H1 (cell line): ENCODE measurements around the gene P2RX5. TPM values are rescaled to one million over a fixed set of nuclear protein-coding genes. Genes with fewer than 3 reads are reported as not detected.

Source experiments
- CTCF ChIA-PET: fragments of 300-600 bp; sonication (Branson Sonifier 250); formaldehyde crosslinking; loops from one replicate; lab custom pipeline; 2021; ENCODE audit not compliant: partially characterized antibody; lab: Charles Lee
- POLR2A ChIA-PET: fragments of 300-600 bp; sonication (Branson Sonifier 250); formaldehyde crosslinking; loops from one replicate; lab custom pipeline; 2021; ENCODE audit warnings: inconsistent platforms; ENCODE audit not compliant: partially characterized antibody; lab: Charles Lee
- DNase-seq, 2 experiments: peaks; one replicate each; pipeline versions ENCODE4 v3.0.0 to v3.0.0-alpha.2; 2010 to 2022; ENCODE audit warnings: low spot score in 2 of 2, low read depth in 1 of 2, mixed read lengths in 1 of 2
- FAIRE-seq: peaks from 2 replicates; lab custom pipeline; 2011; peaks lifted over from hg19 to GRCh38; lab: Jason Lieb, UNC
- H2AFZ ChIP-seq: 2 replicates; pipeline ENCODE4 v1.8.1; 2012; ENCODE audit warnings: low read length, inconsistent platforms
- H2AK5ac ChIP-seq: 2 replicates; pipeline ENCODE4 v1.6.1; 2013; ENCODE audit warnings: low read depth, low read length
- H2BK120ac ChIP-seq: replicated peaks from 2 replicates; pipeline ENCODE3; 2013; ENCODE audit warnings: low read depth, low read length, inconsistent platforms
- H2BK12ac ChIP-seq: 2 replicates; pipeline ENCODE4 v1.6.1; 2013; ENCODE audit warnings: low read depth, low read length
- H2BK15ac ChIP-seq: 2 replicates; pipeline ENCODE4 v1.6.1; 2013; ENCODE audit warnings: low read length
- H2BK20ac ChIP-seq: 2 replicates; pipeline ENCODE4 v1.6.1; 2013; ENCODE audit warnings: low read length
- H2BK5ac ChIP-seq: 2 replicates; pipeline ENCODE4 v1.6.1; 2013; ENCODE audit warnings: low read depth, low read length
- H3K14ac ChIP-seq: 2 replicates; pipeline ENCODE4 v1.6.1; 2013; ENCODE audit warnings: inconsistent platforms; ENCODE audit not compliant: insufficient read length
- H3K18ac ChIP-seq: 2 replicates; pipeline ENCODE4 v1.6.1; 2013; ENCODE audit warnings: low read length; ENCODE audit errors: extremely low read depth
- H3K23ac ChIP-seq: 2 replicates; pipeline ENCODE4 v1.6.1; 2013; ENCODE audit warnings: inconsistent platforms; ENCODE audit not compliant: insufficient read length
- H3K23me2 ChIP-seq: 2 replicates; pipeline ENCODE4 v1.6.1; 2013; ENCODE audit warnings: low read depth, low read length
- H3K27ac ChIP-seq: 2 replicates; pipeline ENCODE4 v1.6.1; 2011; ENCODE audit warnings: low read depth, low read length, inconsistent platforms
- H3K27me3 ChIP-seq, 4 experiments: replicated peaks in 1 of 4; 1 replicate in 1 of 4; 2 replicates in 3 of 4; pipeline versions ENCODE4 v1.6.1 to v1.8.1; 2011 to 2013; ENCODE audit warnings: low read length in 3 of 4, mild to moderate bottlenecking in 3 of 4, inconsistent platforms in 2 of 4, mixed read lengths in 2 of 4, moderate library complexity in 1 of 4; ENCODE audit not compliant: control insufficient read depth in 3 of 4, insufficient read depth in 3 of 4; ENCODE audit errors: extremely low read depth in 1 of 4
- H3K36me3 ChIP-seq, 4 experiments: 2 replicates each; pipeline versions ENCODE4 v1.6.1 to v1.8.1; 2011 to 2013; ENCODE audit warnings: mild to moderate bottlenecking in 4 of 4, low read length in 3 of 4, moderate library complexity in 2 of 4, control low read depth in 1 of 4, inconsistent platforms in 1 of 4; ENCODE audit not compliant: insufficient read depth in 4 of 4, control insufficient read depth in 2 of 4
- H3K4ac ChIP-seq: replicated peaks from 2 replicates; pipeline ENCODE3; 2013; ENCODE audit warnings: low read length, low read depth, mixed read lengths, inconsistent platforms; ENCODE audit not compliant: insufficient read length
- H3K4me1 ChIP-seq, 4 experiments: replicated peaks in 1 of 4; 1 replicate in 1 of 4; 2 replicates in 3 of 4; pipeline versions ENCODE4 v1.6.1 to v1.8.1; 2011 to 2013; ENCODE audit warnings: low read length in 3 of 4, inconsistent platforms in 2 of 4, mixed read lengths in 1 of 4; ENCODE audit not compliant: insufficient read depth in 4 of 4, control insufficient read depth in 3 of 4
- H3K4me2 ChIP-seq, 2 experiments: 2 replicates each; pipeline versions ENCODE4 v1.6.1 to v1.8.1; 2011 to 2013; ENCODE audit warnings: low read depth in 2 of 2, low read length in 2 of 2, control low read depth in 1 of 2, inconsistent platforms in 1 of 2, mild to moderate bottlenecking in 1 of 2; ENCODE audit not compliant: insufficient read depth in 1 of 2
- H3K4me3 ChIP-seq, 4 experiments: fragments of 200-600, 300-600 bp in 1 of 4; sonication (generic), shearing (Covaris generic), sonication (Bioruptor Twin) in 1 of 4; 2 replicates each; pipeline versions ENCODE4 v1.5.1 to v1.8.1; 2011 to 2016; ENCODE audit warnings: low read length in 4 of 4, low read depth in 3 of 4, control low read depth in 2 of 4, inconsistent platforms in 2 of 4, mild to moderate bottlenecking in 2 of 4, mixed read lengths in 1 of 4, moderate library complexity in 1 of 4; ENCODE audit not compliant: insufficient read depth in 2 of 4; ENCODE audit errors: extremely low read depth in 1 of 4
- H3K56ac ChIP-seq: replicated peaks from 2 replicates; pipeline ENCODE3; 2013; ENCODE audit warnings: low read depth, mild to moderate bottlenecking, mixed read lengths, low read length, inconsistent platforms; ENCODE audit not compliant: insufficient read length
- H3K79me1 ChIP-seq: 2 replicates; pipeline ENCODE4 v1.6.1; 2013; ENCODE audit warnings: low read depth, low read length, control low read depth
- H3K79me2 ChIP-seq, 2 experiments: 2 replicates each; pipeline versions ENCODE4 v1.6.1 to v1.8.1; 2012 to 2013; ENCODE audit warnings: low read length in 2 of 2, mild to moderate bottlenecking in 2 of 2, inconsistent platforms in 1 of 2; ENCODE audit not compliant: insufficient read depth in 2 of 2, control insufficient read depth in 1 of 2
- H3K9ac ChIP-seq, 4 experiments: replicated peaks in 1 of 4; 1 replicate in 1 of 4; 2 replicates in 3 of 4; pipeline versions ENCODE4 v1.6.1 to v1.8.1; 2011 to 2013; ENCODE audit warnings: low read depth in 3 of 4, low read length in 3 of 4, control low read depth in 2 of 4, mild to moderate bottlenecking in 2 of 4, moderate library complexity in 2 of 4, inconsistent platforms in 1 of 4; ENCODE audit errors: extremely low read depth in 1 of 4
- H3K9me3 ChIP-seq, 2 experiments: 2 replicates each; pipeline versions ENCODE4 v1.6.1 to v1.8.1; 2012 to 2013; ENCODE audit warnings: mild to moderate bottlenecking in 2 of 2, moderate library complexity in 2 of 2, control low read depth in 1 of 2, inconsistent platforms in 1 of 2, low read depth in 1 of 2, low read length in 1 of 2, mixed read lengths in 1 of 2; ENCODE audit not compliant: insufficient read depth in 2 of 2
- H4K20me1 ChIP-seq, 2 experiments: replicated peaks in 1 of 2; 2 replicates each; pipeline versions ENCODE3 to v1.8.1; 2011 to 2013; ENCODE audit warnings: inconsistent platforms in 2 of 2, low read length in 2 of 2, mild to moderate bottlenecking in 1 of 2; ENCODE audit not compliant: insufficient read depth in 2 of 2, control insufficient read depth in 1 of 2
- H4K5ac ChIP-seq: 2 replicates; pipeline ENCODE4 v1.6.1; 2013; ENCODE audit warnings: low read length, low read depth, mixed read lengths, inconsistent platforms; ENCODE audit not compliant: insufficient read length
- H4K8ac ChIP-seq: 2 replicates; pipeline ENCODE4 v1.8.0; 2013; ENCODE audit warnings: mild to moderate bottlenecking, moderate library complexity, low read length, inconsistent platforms; ENCODE audit not compliant: insufficient read depth; ENCODE audit errors: extremely low read depth
- H4K91ac ChIP-seq: replicated peaks from 2 replicates; pipeline ENCODE3; 2013; ENCODE audit warnings: low read length, mixed read lengths, inconsistent platforms; ENCODE audit not compliant: insufficient read length
- CHD2 ChIP-seq: IDR thresholded peaks from 2 replicates; pipeline ENCODE4 v1.6.1; 2012; ENCODE audit warnings: low read length, improper control_type of control experiment
- KDM5A ChIP-seq: fragments of 200-600 bp; IDR thresholded peaks from 2 replicates; pipeline ENCODE4 v1.7.1; 2012; ENCODE audit warnings: mild to moderate bottlenecking, low read length, inconsistent platforms, mixed read lengths
- RBBP5 ChIP-seq: IDR thresholded peaks from 2 replicates; pipeline ENCODE4 v1.7.1; 2012; ENCODE audit warnings: low read depth, mild to moderate bottlenecking, inconsistent platforms, low read length, moderate library complexity, borderline replicate concordance
- SIRT6 ChIP-seq: IDR thresholded peaks from one replicate; pipeline ENCODE4 v1.7.1; 2012; ENCODE audit warnings: low read length, inconsistent platforms
- WGBS, 2 experiments: shearing (Covaris generic) in 1 of 2; methylation state at CpG; one replicate each; pipeline versions ENCODE4 v1.1.6 to v1.1.7; 2013 to 2015; ENCODE audit warnings: low lambda C conversion rate in 2 of 2, mixed read lengths in 2 of 2, inconsistent platforms in 1 of 2, low coverage in 1 of 2, missing lambda C conversion rate in 1 of 2; ENCODE audit not compliant: insufficient replicate concordance in 2 of 2, insufficient coverage in 1 of 2, insufficient read length in 1 of 2; ENCODE audit errors: extremely low coverage in 1 of 2, missing lambda C conversion rate in 1 of 2; 5-methylcytosine and 5-hydroxymethylcytosine counted together
- long read RNA-seq, 2 experiments: library from RNA in 1 of 2; library from capped mRNA in 1 of 2; stranded (forward); transcript quantifications; one replicate each; pipeline ENCODE4 v2.0.0, GENCODE V29; 2021; ENCODE audit warnings: inconsistent platforms in 1 of 2
- polyA minus RNA-seq, 3 experiments: library from RNA; depleted of rRNA, polyadenylated mRNA; stranded (reverse); fragments of >200 nt; gene quantifications; 1 replicate in 2 of 3; 2 replicates in 1 of 3; pipeline ENCODE4 v1.2.3, GENCODE V29; 2011
- polyA plus RNA-seq, 7 experiments: library from polyadenylated mRNA; depleted of rRNA in 3 of 7; stranded (reverse) in 5 of 7; unstranded in 2 of 7; fragments of >200 nt in 5 of 7; fragments of 200-250 nt in 2 of 7; gene quantifications; 1 replicate in 5 of 7; 2 replicates in 1 of 7; 4 replicates in 1 of 7; pipeline versions ENCODE4 v1.2.1 to v1.2.3, GENCODE V29; 2011 to 2013; ENCODE audit warnings: missing spikeins in 2 of 7, mixed read lengths in 2 of 7
- total RNA-seq: library from RNA; stranded (reverse); fragmentation: NEBNext Ultra II Directional; extraction: Animal tissue kit (Norgen Biotek cat#: 25700); gene quantifications from 2 replicates; pipeline ENCODE4 v1.2.1, GENCODE V29; 2021
- TF ChIP-seq, protein P1 (sequence below): IDR thresholded peaks from 2 replicates; pipeline ENCODE4 v1.6.1; 2012; ENCODE audit warnings: inconsistent platforms

The P2RX5 gene, protein sequence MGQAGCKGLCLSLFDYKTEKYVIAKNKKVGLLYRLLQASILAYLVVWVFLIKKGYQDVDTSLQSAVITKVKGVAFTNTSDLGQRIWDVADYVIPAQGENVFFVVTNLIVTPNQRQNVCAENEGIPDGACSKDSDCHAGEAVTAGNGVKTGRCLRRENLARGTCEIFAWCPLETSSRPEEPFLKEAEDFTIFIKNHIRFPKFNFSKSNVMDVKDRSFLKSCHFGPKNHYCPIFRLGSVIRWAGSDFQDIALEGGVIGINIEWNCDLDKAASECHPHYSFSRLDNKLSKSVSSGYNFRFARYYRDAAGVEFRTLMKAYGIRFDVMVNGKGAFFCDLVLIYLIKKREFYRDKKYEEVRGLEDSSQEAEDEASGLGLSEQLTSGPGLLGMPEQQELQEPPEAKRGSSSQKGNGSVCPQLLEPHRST
- 15.5 and 15.6 TPM in 2 replicates for total RNA-seq
- polyA plus RNA-seq (2011; rRNA removed), result 12.0 and 14.2 TPM in 2 replicates
- 11.7 TPM for polyA plus RNA-seq (2011; cell fraction: cytosol; rRNA removed)
- 16.5 TPM for polyA plus RNA-seq (2011; cell fraction: nucleus; rRNA removed)
- 12.6 to 18.3 TPM (median 15.5 TPM) in 4 replicates for polyA plus RNA-seq (2012, experiment 1 of 2)
- polyA plus RNA-seq (2012, experiment 2 of 2), result 17.0 TPM
- 9.6 TPM for polyA plus RNA-seq (2013, experiment 1 of 2)
- 10.6 TPM for polyA plus RNA-seq (2013, experiment 2 of 2)
- 11.4 and 14.2 TPM in 2 replicates for polyA minus RNA-seq (2011; rRNA and poly(A)+ RNA removed)
- polyA minus RNA-seq (2011; cell fraction: cytosol; rRNA and poly(A)+ RNA removed), result 6.0 TPM
- 6.3 TPM for polyA minus RNA-seq (2011; cell fraction: nucleus; rRNA and poly(A)+ RNA removed)
- long read RNA-seq, experiment 1, partial matches to known transcripts, result 3 of 14 reads
- long read RNA-seq, experiment 1, other reads (novel, unspliced or antisense), result 8 of 14 reads
- long read RNA-seq, experiment 2, partial matches to known transcripts, result 0 of 2 reads
- long read RNA-seq, experiment 2, other reads (novel, unspliced or antisense), result 1 of 2 reads

GRCh38 chr17:3695723-3696411, at the start of gene P2RX5:
P2RX5 (minus strand) TSS chr17:3696155; CDS start chr17:3696005, 150 bp downstream.
- Histone ChIP-seq H3K27me3 (peaks cover 0 to 22% (median 13%) of the 10 kb centered on the region in 4 experiments; a peak in 6 of 7 replicates), H4K5ac (no peak within 1 kb of the TSS), H4K8ac (no peak within 1 kb of the TSS; the same call in 1 of the 2 replicates), H2BK5ac (no peak within 1 kb of the TSS), H3K4me2 (peak within 1 kb of the TSS; percentile 86 to 96), H3K9me3 (no peaks in the 10 kb centered on the region), H3K27ac (no peak within 1 kb of the TSS), H3K79me1 (no peaks in the 10 kb centered on the region), H4K91ac (peak within 1 kb of the TSS; percentile 89), H3K9ac (0 out of 7 replicates have a peak within 1 kb of the TSS, but pooled peaks of 1 of the 4 experiments have one; percentile 28), H2BK15ac (0 out of 2 replicates have a peak within 1 kb of the TSS, but pooled peaks have one; percentile 88), H3K56ac (no peak within 1 kb of the TSS), H3K23me2 (peaks cover 9% of the 10 kb centered on the region; the same call in 1 of the 2 replicates), H3K18ac (peak within 1 kb of the TSS; percentile 71), H4K20me1 (peaks cover 0 to 5% of the 10 kb centered on the region in 2 experiments), H3K36me3 (no peaks in the 10 kb centered on the region), H3K4ac (no peak within 1 kb of the TSS), H3K23ac (no peak within 1 kb of the TSS), H2AK5ac (no peak within 1 kb of the TSS), H3K14ac (no peak within 1 kb of the TSS), H3K4me3 (peak within 1 kb of the TSS; percentile 47 to 70 (median 61)), H2BK20ac (no peak within 1 kb of the TSS), H3K4me1 (peaks cover 0 to 14% (median 8%) of the 10 kb centered on the region in 4 experiments; a peak in 5 of 7 replicates), H3K79me2 (no peaks in the 10 kb centered on the region), H2BK120ac (no peak within 1 kb of the TSS), H2BK12ac (no peak within 1 kb of the TSS; the same call in 1 of the 2 replicates), H2AFZ (peak within 1 kb of the TSS; percentile 96; the same call in 1 of the 2 replicates)
- CTCF ChIA-PET, result interaction anchor here (0.7 to 3.0 kb wide), 8 partner anchors 13 to 345 kb away, joined by 3 to 20 read pairs (median 4); partner anchors contain the start of gene HASPIN
- peak in 1 of 2 experiments; percentile 79 for DNase-seq
- 3% methylated on average over 39 of the region's 65 CpGs; no CpG with 5 or more reads in 1 of the 2 experiments for WGBS, 2 experiments
- POLR2A ChIA-PET, result interaction anchor here (0.9 to 3.1 kb wide), 11 partner anchors 11 to 447 kb away, joined by 3 to 13 read pairs (median 3); partner anchors contain the start of genes CYB5D2, EMC6, HASPIN and TAX1BP3
- FAIRE-seq, result no peak
- no peak for TF ChIP-seq KDM5A
- no peak for TF ChIP-seq SIRT6
- 0 out of 2 replicates have a peak, but pooled peaks have one; percentile 24 for TF ChIP-seq CHD2
- TF ChIP-seq, protein P1, sequence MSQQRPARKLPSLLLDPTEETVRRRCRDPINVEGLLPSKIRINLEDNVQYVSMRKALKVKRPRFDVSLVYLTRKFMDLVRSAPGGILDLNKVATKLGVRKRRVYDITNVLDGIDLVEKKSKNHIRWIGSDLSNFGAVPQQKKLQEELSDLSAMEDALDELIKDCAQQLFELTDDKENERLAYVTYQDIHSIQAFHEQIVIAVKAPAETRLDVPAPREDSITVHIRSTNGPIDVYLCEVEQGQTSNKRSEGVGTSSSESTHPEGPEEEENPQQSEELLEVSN, result peak; percentile 63; the same call in 1 of the 2 replicates
- TF ChIP-seq RBBP5, result 0 out of 2 replicates have a peak, but pooled peaks have one; percentile 34
